ENCODE results near the gene DENND1B. TPM values are rescaled to one million over a fixed set of nuclear protein-coding genes. Genes with fewer than 3 reads are reported as not detected.

Gene DENND1B
- total and polyA plus RNA-seq, 12 donors = 1.7 to 14.3 (median 6.5) TPM

DNA sequence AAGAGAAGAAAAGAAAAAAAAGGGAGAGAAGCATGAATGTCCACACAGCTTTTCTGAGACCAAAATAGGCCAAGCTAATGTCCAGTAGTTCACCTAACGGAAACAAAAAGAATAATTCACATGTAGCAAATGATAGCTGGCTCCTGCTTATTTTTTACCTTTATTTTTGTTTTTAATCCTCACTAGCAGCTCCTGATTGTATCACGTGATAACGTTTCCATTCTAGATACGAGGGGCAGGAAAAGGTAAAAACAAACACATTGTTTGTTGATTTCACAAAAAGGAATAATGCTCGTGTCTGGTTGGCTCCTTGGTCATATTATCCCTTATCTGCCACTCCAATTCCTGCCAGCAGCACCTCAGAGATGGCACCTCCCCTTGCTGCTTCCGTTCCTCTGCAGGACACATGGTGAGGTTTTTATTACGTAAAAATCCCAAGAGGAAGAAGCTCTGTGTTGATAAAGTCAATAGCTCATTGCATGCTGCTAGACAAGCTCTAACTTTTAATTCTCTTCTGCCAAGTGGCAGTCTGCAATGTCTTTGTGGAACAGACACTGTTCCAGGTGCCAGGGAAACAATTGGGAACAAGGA, 305.6 kb downstream of the DENND1B start:
- H3K4me3 ChIP-seq = no peak overlapping the region
- no peaks in the 10 kb centered on the region for H3K27me3 ChIP-seq
- TF ChIP-seq, protein P1, sequence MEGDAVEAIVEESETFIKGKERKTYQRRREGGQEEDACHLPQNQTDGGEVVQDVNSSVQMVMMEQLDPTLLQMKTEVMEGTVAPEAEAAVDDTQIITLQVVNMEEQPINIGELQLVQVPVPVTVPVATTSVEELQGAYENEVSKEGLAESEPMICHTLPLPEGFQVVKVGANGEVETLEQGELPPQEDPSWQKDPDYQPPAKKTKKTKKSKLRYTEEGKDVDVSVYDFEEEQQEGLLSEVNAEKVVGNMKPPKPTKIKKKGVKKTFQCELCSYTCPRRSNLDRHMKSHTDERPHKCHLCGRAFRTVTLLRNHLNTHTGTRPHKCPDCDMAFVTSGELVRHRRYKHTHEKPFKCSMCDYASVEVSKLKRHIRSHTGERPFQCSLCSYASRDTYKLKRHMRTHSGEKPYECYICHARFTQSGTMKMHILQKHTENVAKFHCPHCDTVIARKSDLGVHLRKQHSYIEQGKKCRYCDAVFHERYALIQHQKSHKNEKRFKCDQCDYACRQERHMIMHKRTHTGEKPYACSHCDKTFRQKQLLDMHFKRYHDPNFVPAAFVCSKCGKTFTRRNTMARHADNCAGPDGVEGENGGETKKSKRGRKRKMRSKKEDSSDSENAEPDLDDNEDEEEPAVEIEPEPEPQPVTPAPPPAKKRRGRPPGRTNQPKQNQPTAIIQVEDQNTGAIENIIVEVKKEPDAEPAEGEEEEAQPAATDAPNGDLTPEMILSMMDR (IDR thresholded peaks at IDR 0.05) = no peak
- no peak for TF ChIP-seq POLR2A (IDR thresholded peaks at IDR 0.05)
- no peak for DNase-seq
- H3K4me1 ChIP-seq (replicated peaks in 1 of 2) = no peaks in the 10 kb centered on the region
- H3K36me3 ChIP-seq (replicated peaks in 1 of 2) = no peaks in the 10 kb centered on the region
- intact Hi-C loops (cut with DNase I) = no loop called here
- 58 to 62% (median 61%) methylated on average over 7 of the region's 7 CpGs for WGBS, 4 donors
- no peak overlapping the region for H3K27ac ChIP-seq
- no peaks in the 10 kb centered on the region for H3K9me3 ChIP-seq (replicated peaks in 1 of 3)

DNA sequence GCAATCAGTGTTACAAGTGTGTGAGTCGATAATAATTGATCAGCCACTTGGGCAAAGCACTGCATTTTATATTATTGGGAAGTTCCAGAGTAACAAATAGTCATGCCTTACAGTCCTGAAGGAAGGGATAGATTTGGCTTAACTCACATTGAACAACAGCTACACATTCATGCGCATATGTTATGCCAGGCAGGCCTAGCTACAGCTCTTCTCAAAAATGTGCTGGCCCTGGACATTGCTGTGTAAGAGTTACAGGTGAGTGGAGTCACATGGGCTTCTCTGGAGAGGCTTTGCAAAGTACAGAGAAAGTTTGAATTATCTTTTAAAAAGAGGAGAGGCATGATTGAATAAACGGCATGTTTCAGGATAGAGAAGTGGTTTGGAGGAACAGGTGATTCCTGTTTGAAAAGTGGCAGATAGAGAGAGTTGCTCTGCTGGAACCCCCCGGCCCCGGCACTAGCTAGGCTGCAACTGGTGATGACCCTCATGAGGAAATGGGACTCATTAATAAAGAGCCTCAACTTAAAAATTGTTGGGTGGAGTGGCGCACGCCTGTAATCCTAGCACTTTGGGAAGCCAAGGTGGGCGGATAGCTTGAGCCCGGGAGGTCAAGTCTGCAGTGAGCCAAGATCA, 306.6 kb downstream of the DENND1B start:
- no peaks in the 10 kb centered on the region for H3K36me3 ChIP-seq (replicated peaks in 1 of 2)
- 79 to 88% (median 83%) methylated on average over 9 of the region's 9 CpGs for WGBS, 4 donors
- H3K27ac ChIP-seq = no peak overlapping the region
- intact Hi-C loops (cut with DNase I) = no loop called here
- H3K27me3 ChIP-seq = no peaks in the 10 kb centered on the region
- H3K9me3 ChIP-seq (replicated peaks in 1 of 3) = no peaks in the 10 kb centered on the region
- TF ChIP-seq POLR2A (IDR thresholded peaks at IDR 0.05) = no peak
- TF ChIP-seq, protein P1 (IDR thresholded peaks at IDR 0.05) = no peak
- no peak for DNase-seq
- H3K4me3 ChIP-seq = no peak overlapping the region
- no peaks in the 10 kb centered on the region for H3K4me1 ChIP-seq (replicated peaks in 1 of 2)

DNA sequence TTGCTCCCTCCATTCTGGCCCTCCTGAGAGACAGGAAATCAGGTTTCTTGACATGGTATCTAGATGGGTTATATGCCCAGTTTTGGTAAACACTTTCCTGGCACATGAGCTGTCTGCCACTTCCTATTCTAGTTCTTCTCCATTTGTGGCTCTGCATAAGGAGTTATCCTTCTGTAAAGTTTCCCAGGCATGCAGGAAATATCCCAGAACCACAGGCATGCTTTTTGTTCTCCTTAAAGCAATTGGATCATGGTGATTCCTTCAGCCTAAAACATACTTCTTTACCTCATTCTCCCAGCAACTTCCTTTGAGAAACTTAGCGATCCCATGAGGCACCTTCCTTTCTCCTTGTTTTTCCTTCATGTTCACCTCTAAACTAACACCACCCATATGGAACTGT, 307.4 kb downstream of the DENND1B start:
- Histone ChIP-seq H3K27me3 (no peaks in the 10 kb centered on the region), H3K36me3 (replicated peaks in 1 of 2) (no peaks in the 10 kb centered on the region), H3K27ac (no peak overlapping the region), H3K9me3 (replicated peaks in 1 of 3) (no peaks in the 10 kb centered on the region), H3K4me3 (no peak overlapping the region), H3K4me1 (replicated peaks in 1 of 2) (no peaks in the 10 kb centered on the region)
- DNase-seq = no peak
- 86 to 100% (median 99%) methylated on average over 1 of the region's 1 CpG for WGBS, 4 donors
- intact Hi-C loops (cut with DNase I) = no loop called here
- TF ChIP-seq, protein P1 (IDR thresholded peaks at IDR 0.05) = no peak
- TF ChIP-seq POLR2A (IDR thresholded peaks at IDR 0.05) = no peak

DNA sequence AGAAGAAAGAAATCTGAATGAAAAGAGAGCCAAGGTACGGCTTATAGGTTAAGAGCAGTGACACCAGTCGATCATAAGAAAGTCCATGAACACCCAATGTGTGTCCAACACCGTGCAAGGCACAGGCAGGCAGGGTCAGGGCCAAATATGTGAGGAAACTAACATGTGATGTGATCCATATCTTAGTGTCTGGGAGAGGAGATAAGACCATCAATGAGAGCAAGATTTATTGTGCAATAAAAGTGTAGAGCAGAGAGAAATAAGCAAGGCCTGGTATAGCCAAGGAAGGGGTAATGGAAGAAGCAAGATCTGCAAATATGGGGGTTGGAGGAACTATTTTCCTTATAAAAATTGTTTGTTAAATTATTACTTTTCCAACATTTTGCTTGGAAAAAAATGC, 308.5 kb downstream of the DENND1B start:
- no peak overlapping the region for H3K4me3 ChIP-seq
- WGBS, 4 donors = 63 to 76% (median 73%) methylated on average over 3 of the region's 3 CpGs
- intact Hi-C loops (cut with DNase I) = no loop called here
- TF ChIP-seq, protein P1 (IDR thresholded peaks at IDR 0.05) = no peak
- TF ChIP-seq POLR2A (IDR thresholded peaks at IDR 0.05) = no peak
- H3K4me1 ChIP-seq (replicated peaks in 1 of 2) = no peaks in the 10 kb centered on the region
- H3K36me3 ChIP-seq (replicated peaks in 1 of 2) = no peaks in the 10 kb centered on the region
- no peak for DNase-seq
- no peaks in the 10 kb centered on the region for H3K27me3 ChIP-seq
- H3K27ac ChIP-seq = no peak overlapping the region
- no peaks in the 10 kb centered on the region for H3K9me3 ChIP-seq (replicated peaks in 1 of 3)
